Gastrocnemius medialis (tissue), 4 donors: ENCODE results near the gene SPSB1. TPM values are rescaled to one million over a fixed set of nuclear protein-coding genes. Genes with fewer than 3 reads are reported as not detected.

Source experiments
- ATAC-seq, 2 donors: fragments of 150-250 bp; one replicate each; pipeline ENCODE4 v1.9.1; 2016
- DNase-seq, 2 donors: peaks; one replicate each; pipeline ENCODE4 v3.0.0-alpha.2; 2019
- H3K27ac ChIP-seq, 4 donors: fragments of 200-600 bp; sonication (generic); 1 replicate in 1 of 4; 2 replicates in 3 of 4; pipeline ENCODE4 v1.5.1; 2016 to 2018; ENCODE audit warnings: mild to moderate bottlenecking in 2 of 4, moderate library complexity in 1 of 4
- H3K27me3 ChIP-seq, 3 donors: fragments of 200-600 bp; sonication (generic) in 2 of 3; 1 replicate in 1 of 3; 2 replicates in 2 of 3; pipeline versions ENCODE4 v1.5.1 to v1.6.0; 2016 to 2019; ENCODE audit warnings: mild to moderate bottlenecking in 1 of 3, moderate library complexity in 1 of 3
- H3K36me3 ChIP-seq, 2 donors: fragments of 200-600 bp; sonication (generic) in 1 of 2; one replicate each; pipeline ENCODE4 v1.5.1; 2017 to 2018
- H3K4me1 ChIP-seq, 2 donors: fragments of 200-600 bp; sonication (generic) in 1 of 2; one replicate each; pipeline ENCODE4 v1.5.1; 2016 to 2017; ENCODE audit warnings: mild to moderate bottlenecking in 2 of 2
- H3K4me3 ChIP-seq, 4 donors: fragments of 200-600 bp; sonication (generic) in 3 of 4; 1 replicate in 1 of 4; 2 replicates in 3 of 4; pipeline ENCODE4 v1.5.1; 2016 to 2019; ENCODE audit warnings: mild to moderate bottlenecking in 2 of 4
- H3K9me3 ChIP-seq, 3 donors: fragments of 200-600 bp; sonication (generic) in 2 of 3; 1 replicate in 1 of 3; 2 replicates in 2 of 3; pipeline ENCODE4 v1.5.1; 2016 to 2019
- POLR2A ChIP-seq, 2 donors: fragments of 450-650 bp; IDR thresholded peaks; one replicate each; pipeline ENCODE4 v1.6.1; 2017; ENCODE audit warnings: antibody characterized with exemption in 2 of 2, mild to moderate bottlenecking in 2 of 2, moderate library complexity in 2 of 2
- in situ Hi-C, 4 donors: fragments of 200-750 bp; cut with MboI; loops; one replicate each; pipeline versions ENCODE4 v1.15.0 to v1.8.0; 2017; ENCODE audit warnings: low sequenced_read_pairs in 4 of 4
- intact Hi-C: fragments of 100-400 bp; cut with DNase I; formaldehyde crosslinking; loops from one replicate; pipeline ENCODE4 v1.15.1; 2023; ENCODE audit warnings: low total_unique reads
- total RNA-seq, 4 donors: library from RNA; depleted of rRNA; stranded (reverse); fragments of >200 nt; gene quantifications; one replicate each; pipeline versions ENCODE4 v1.1.0 to v1.2.3, GENCODE V29; 2016
- TF ChIP-seq, protein P1 (sequence below), 5 experiments: fragments of 450-650 bp in 3 of 5; fragments of 200-600 bp in 2 of 5; sonication (generic) in 2 of 5; IDR thresholded peaks in 4 of 5; conservative IDR thresholded peaks in 1 of 5; 1 replicate in 4 of 5; 2 replicates in 1 of 5; pipeline ENCODE4 v1.5.1; 2016 to 2019; ENCODE audit warnings: antibody characterized with exemption in 5 of 5, mild to moderate bottlenecking in 3 of 5, moderate library complexity in 3 of 5

The SPSB1 gene
- total RNA-seq, 4 donors from 2014 or later = 40.4 to 161 (median 56.6) TPM

DNA sequence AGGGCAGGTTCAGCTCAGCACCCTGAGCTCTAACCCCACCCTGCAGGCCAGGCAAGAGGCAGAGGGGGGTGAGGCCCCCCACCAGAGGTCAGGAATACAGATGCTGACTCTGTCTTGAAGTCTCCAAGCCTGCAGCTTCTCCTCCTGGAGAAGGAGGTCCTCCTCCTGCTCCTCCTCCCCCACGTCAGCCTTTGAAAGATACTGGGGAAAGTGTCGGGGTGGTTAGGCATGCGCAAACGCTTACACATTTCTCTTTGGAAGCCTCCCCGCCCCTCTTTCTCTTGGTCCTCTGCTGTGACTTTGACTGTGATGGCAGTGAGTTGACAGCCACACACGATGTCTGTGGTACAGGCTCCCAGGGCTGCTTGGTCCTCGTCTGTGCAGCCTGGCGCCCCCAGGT, 65.3 kb downstream of the SPSB1 start:
- Histone ChIP-seq H3K27ac (no peak overlapping the region), H3K36me3 (peaks cover 0 to 35% of the 10 kb centered on the region in 2 donors), H3K27me3 (no peaks in the 10 kb centered on the region), H3K4me3 (no peak overlapping the region), H3K9me3 (no peaks in the 10 kb centered on the region), H3K4me1 (peaks cover 5 to 17% of the 10 kb centered on the region in 2 donors)
- TF ChIP-seq, protein P1, sequence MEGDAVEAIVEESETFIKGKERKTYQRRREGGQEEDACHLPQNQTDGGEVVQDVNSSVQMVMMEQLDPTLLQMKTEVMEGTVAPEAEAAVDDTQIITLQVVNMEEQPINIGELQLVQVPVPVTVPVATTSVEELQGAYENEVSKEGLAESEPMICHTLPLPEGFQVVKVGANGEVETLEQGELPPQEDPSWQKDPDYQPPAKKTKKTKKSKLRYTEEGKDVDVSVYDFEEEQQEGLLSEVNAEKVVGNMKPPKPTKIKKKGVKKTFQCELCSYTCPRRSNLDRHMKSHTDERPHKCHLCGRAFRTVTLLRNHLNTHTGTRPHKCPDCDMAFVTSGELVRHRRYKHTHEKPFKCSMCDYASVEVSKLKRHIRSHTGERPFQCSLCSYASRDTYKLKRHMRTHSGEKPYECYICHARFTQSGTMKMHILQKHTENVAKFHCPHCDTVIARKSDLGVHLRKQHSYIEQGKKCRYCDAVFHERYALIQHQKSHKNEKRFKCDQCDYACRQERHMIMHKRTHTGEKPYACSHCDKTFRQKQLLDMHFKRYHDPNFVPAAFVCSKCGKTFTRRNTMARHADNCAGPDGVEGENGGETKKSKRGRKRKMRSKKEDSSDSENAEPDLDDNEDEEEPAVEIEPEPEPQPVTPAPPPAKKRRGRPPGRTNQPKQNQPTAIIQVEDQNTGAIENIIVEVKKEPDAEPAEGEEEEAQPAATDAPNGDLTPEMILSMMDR (IDR thresholded peaks at IDR 0.05 in 4 of 5, conservative IDR thresholded peaks at IDR 0.05 in 1 of 5) = no peak
- no peak for TF ChIP-seq POLR2A (IDR thresholded peaks at IDR 0.05)
- ATAC-seq (no peak), DNase-seq (no peak)
- intact Hi-C loops = no loop called here
- in situ Hi-C loops = no loop called here

GRCh38 chr1:9360371-9361064, 67.8 kb downstream of the SPSB1 start:
- Histone ChIP-seq H3K27ac (no peak overlapping the region), H3K27me3 (no peaks in the 10 kb centered on the region), H3K4me1 (peaks cover 14 to 26% of the 10 kb centered on the region in 2 donors), H3K4me3 (no peak overlapping the region), H3K36me3 (peaks cover 0 to 31% of the 10 kb centered on the region in 2 donors), H3K9me3 (no peaks in the 10 kb centered on the region)
- intact Hi-C loops = loop anchor here (5.0 kb wide), 2 partner anchors 68 to 87 kb away; partner anchors contain the start of gene SPSB1
- in situ Hi-C loops = no loop called here
- no peak for TF ChIP-seq POLR2A (IDR thresholded peaks at IDR 0.05)
- TF ChIP-seq, protein P1 (IDR thresholded peaks at IDR 0.05 in 4 of 5, conservative IDR thresholded peaks at IDR 0.05 in 1 of 5) = no peak
- DNase-seq (no peak), ATAC-seq (no peak)

DNA sequence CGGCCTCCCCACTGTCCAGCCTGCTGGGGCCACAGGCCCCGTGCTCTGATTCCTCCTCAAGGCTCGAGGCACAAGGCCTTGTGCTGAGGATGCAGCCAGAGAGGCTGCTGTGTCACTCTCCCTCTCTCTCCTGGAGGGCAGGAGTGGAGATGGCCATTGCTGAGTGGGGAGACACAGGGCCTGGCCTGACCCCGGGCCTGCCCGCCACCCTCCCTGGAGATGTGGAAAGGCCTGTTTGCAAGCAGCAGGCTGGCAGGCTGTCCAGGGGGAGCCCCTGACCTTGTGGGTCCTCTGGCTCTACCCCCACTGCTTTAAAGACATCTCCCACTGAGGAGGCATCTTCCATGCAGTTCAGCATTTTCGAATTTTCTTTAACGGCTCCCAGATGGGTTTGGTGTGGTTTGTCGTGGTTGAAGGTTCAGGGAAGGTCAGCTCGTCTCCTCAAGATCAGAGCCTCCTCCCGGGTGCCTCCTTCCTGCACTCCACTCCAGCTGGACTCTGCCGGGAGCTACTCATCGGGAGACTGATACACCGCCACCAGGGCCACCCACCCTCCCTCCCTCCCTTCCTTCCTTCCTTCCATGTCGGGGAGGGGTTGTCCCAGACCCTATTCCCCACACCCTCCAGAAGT, 69.1 kb downstream of the SPSB1 start:
- in situ Hi-C loops (no loop called here), intact Hi-C loops (loop anchor here (5.0 kb wide), 2 partner anchors 69 to 86 kb away; partner anchors contain the start of gene SPSB1)
- Histone ChIP-seq H3K36me3 (peaks cover 0 to 19% of the 10 kb centered on the region in 2 donors), H3K4me3 (no peak overlapping the region), H3K9me3 (no peaks in the 10 kb centered on the region), H3K27ac (peak overlapping the region; percentile 27 to 82 (median 67)), H3K4me1 (peaks cover 14 to 26% of the 10 kb centered on the region in 2 donors), H3K27me3 (no peaks in the 10 kb centered on the region)
- TF ChIP-seq, protein P1 (IDR thresholded peaks at IDR 0.05 in 4 of 5, conservative IDR thresholded peaks at IDR 0.05 in 1 of 5) = no peak
- no peak for TF ChIP-seq POLR2A (IDR thresholded peaks at IDR 0.05)
- ATAC-seq (no peak), DNase-seq (no peak)

- H3K4me3 ChIP-seq = no peak overlapping the region
- intact Hi-C loops = loop anchor here (5.0 kb wide), 2 partner anchors 70 to 85 kb away; partner anchors contain the start of gene SPSB1
- no peaks in the 10 kb centered on the region for H3K9me3 ChIP-seq
- peak overlapping the region; percentile 27 to 82 (median 67) for H3K27ac ChIP-seq
- H3K4me1 ChIP-seq = peaks cover 14 to 26% of the 10 kb centered on the region in 2 donors
- peaks cover 0 to 15% of the 10 kb centered on the region in 2 donors for H3K36me3 ChIP-seq
- peak in 1 of 2 donors; percentile 17 for ATAC-seq
- no peak for TF ChIP-seq POLR2A (IDR thresholded peaks at IDR 0.05)
- TF ChIP-seq, protein P1 (IDR thresholded peaks at IDR 0.05 in 4 of 5, conservative IDR thresholded peaks at IDR 0.05 in 1 of 5) = no peak
- DNase-seq = no peak
- H3K27me3 ChIP-seq = no peaks in the 10 kb centered on the region
- in situ Hi-C loops = no loop called here
These were observed 69.8 kb downstream of the SPSB1 start for GRCh38 chr1:9362488-9362887.
